ENCODE measurements around the gene MCFD2.

DNA sequence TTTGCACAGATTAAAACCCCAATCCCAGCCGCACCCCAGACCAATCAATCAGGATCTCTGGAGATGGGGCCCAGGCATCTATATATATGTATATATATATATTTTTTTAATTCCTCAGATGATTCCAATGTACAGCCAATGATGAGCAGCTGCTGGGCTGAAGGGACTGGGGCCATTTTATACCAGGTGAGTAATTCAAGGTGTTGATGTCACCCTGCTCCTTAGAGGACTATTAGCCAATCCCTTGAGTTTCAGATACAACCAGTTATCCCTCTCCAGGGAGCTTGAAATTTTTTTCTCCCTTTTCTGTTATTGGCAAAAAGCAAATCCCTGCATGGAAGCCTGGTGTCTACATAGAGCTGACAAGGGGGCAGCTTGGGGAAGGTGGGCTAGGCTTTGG lies 59.8 kb downstream of the MCFD2 start:
- TF ChIP-seq TAF1 (IDR thresholded peaks at IDR 0.05; ENCODE audit: low read depth) (no peak), EP300 (IDR thresholded peaks at IDR 0.05; ENCODE audit: borderline replicate concordance) (no peak)
- TF ChIP-seq, protein P1, sequence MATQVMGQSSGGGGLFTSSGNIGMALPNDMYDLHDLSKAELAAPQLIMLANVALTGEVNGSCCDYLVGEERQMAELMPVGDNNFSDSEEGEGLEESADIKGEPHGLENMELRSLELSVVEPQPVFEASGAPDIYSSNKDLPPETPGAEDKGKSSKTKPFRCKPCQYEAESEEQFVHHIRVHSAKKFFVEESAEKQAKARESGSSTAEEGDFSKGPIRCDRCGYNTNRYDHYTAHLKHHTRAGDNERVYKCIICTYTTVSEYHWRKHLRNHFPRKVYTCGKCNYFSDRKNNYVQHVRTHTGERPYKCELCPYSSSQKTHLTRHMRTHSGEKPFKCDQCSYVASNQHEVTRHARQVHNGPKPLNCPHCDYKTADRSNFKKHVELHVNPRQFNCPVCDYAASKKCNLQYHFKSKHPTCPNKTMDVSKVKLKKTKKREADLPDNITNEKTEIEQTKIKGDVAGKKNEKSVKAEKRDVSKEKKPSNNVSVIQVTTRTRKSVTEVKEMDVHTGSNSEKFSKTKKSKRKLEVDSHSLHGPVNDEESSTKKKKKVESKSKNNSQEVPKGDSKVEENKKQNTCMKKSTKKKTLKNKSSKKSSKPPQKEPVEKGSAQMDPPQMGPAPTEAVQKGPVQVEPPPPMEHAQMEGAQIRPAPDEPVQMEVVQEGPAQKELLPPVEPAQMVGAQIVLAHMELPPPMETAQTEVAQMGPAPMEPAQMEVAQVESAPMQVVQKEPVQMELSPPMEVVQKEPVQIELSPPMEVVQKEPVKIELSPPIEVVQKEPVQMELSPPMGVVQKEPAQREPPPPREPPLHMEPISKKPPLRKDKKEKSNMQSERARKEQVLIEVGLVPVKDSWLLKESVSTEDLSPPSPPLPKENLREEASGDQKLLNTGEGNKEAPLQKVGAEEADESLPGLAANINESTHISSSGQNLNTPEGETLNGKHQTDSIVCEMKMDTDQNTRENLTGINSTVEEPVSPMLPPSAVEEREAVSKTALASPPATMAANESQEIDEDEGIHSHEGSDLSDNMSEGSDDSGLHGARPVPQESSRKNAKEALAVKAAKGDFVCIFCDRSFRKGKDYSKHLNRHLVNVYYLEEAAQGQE (IDR thresholded peaks at IDR 0.05; ENCODE audit: low read depth), result no peak

Data from Ishikawa (cell line).